NB4 (cell line): ENCODE measurements around the gene ANKRD33.

ENCODE experiments used
- DNase-seq: peaks from one replicate; pipeline ENCODE4 v3.0.0; 2010; ENCODE audit warnings: low read depth
- H3K4me3 ChIP-seq: one replicate; pipeline ENCODE4 v1.5.1; 2011; ENCODE audit warnings: mild to moderate bottlenecking, low read depth, low read length, moderate library complexity
- CTCF ChIP-seq: IDR thresholded peaks from one replicate; pipeline ENCODE4 v1.5.1; 2012; ENCODE audit warnings: low read depth, low read length
- MAX ChIP-seq: IDR thresholded peaks from 2 replicates; pipeline ENCODE4 v1.6.1; 2011; ENCODE audit warnings: low read depth, low read length
- MYC ChIP-seq: IDR thresholded peaks from 2 replicates; pipeline ENCODE4 v1.6.1; 2011; ENCODE audit warnings: low read depth, low read length
- POLR2A ChIP-seq: IDR thresholded peaks from 2 replicates; pipeline ENCODE4 v1.6.1; 2011; ENCODE audit warnings: mild to moderate bottlenecking; ENCODE audit not compliant: insufficient read length; ENCODE audit errors: extremely low read depth

ANKRD33 gene

GRCh38 chr12:51910691-51911090 is 22.8 kb downstream of the ANKRD33 start:
- DNase-seq, result no peak
- TF ChIP-seq MYC (no peak), MAX (no peak), POLR2A (no peak), CTCF (no peak)
- no peak overlapping the region for H3K4me3 ChIP-seq

GRCh38 chr12:51911307-51911706 is 23.4 kb downstream of the ANKRD33 start:
- TF ChIP-seq POLR2A (no peak), MYC (no peak), MAX (no peak), CTCF (no peak)
- no peak overlapping the region for H3K4me3 ChIP-seq
- DNase-seq, result no peak

- peak; percentile 46 for DNase-seq
- no peak overlapping the region for H3K4me3 ChIP-seq
- TF ChIP-seq POLR2A, result no peak
- TF ChIP-seq CTCF, result no peak
- TF ChIP-seq MAX, result no peak
- no peak for TF ChIP-seq MYC
Observed at GRCh38 chr12:51911788-51912711, 24.1 kb downstream of the ANKRD33 start.

GRCh38 chr12:51913071-51914033 is 25.4 kb downstream of the ANKRD33 start:
- H3K4me3 ChIP-seq, result no peak overlapping the region
- TF ChIP-seq CTCF (peak; percentile 24), MAX (no peak)
- peak; percentile 27 for DNase-seq

GRCh38 chr12:51914034-51914923 is 26.4 kb downstream of the ANKRD33 start:
- TF ChIP-seq POLR2A, result no peak
- no peak for DNase-seq
- no peak overlapping the region for H3K4me3 ChIP-seq
